ENCODE data around the gene GMPR2. TPM values are rescaled to one million over a fixed set of nuclear protein-coding genes. Genes with fewer than 3 reads are reported as not detected.

The GMPR2 gene
- total and polyA plus RNA-seq, 2 of the 4 experiments (the other 2 are of a cell fraction) = 63.7 to 92.5 TPM

GRCh38 chr14:24263848-24264247, 31.1 kb downstream of the GMPR2 start:
- peaks cover 11% of the 10 kb centered on the region; the same call in 1 of the 2 replicates for H3K9me1 ChIP-seq (ENCODE audit: insufficient read depth, low read length)
- no peak overlapping the region for H4K5ac ChIP-seq (ENCODE audit: low read depth, low read length)
- no peak overlapping the region for H3K4me2 ChIP-seq (ENCODE audit: low read depth, low read length)
- no CpG with 5 or more reads among the region's 6 CpGs for WGBS, 2 experiments (ENCODE audit: extremely low coverage in 2 of 2, insufficient read length in 1 of 2)
- DNase-seq (no peak), ATAC-seq (ENCODE audit: low read depth) (no peak)
- intact Hi-C loops (cut with micrococcal nuclease) (no loop called here), in situ Hi-C loops (cut with MboI; ENCODE audit: low sequenced_read_pairs) (no loop called here), dilution Hi-C loops (cut with HindIII; ENCODE audit: low sequenced_read_pairs, unreplicated experiment) (no loop called here)
- no peak overlapping the region for H3K4me3 ChIP-seq (ENCODE audit: insufficient read depth, low read depth, low read length)
- no peaks in the 10 kb centered on the region for H3K27me3 ChIP-seq (ENCODE audit: control insufficient read depth, insufficient read depth, low read length)
- H3K14ac ChIP-seq (replicated peaks; ENCODE audit: low read depth, low read length) = no peak overlapping the region
- CTCF ChIA-PET = no interaction called here
- no peak overlapping the region for H4K91ac ChIP-seq (ENCODE audit: insufficient read depth, low read depth, low read length)
- no TSS peak for BruUV-seq (replicated peaks)
- H3K18ac ChIP-seq (ENCODE audit: low read depth, low read length) = no peak overlapping the region
- H3K9me3 ChIP-seq (ENCODE audit: control insufficient read depth, insufficient read depth, low read length) = no peaks in the 10 kb centered on the region
- no peak overlapping the region for H3K4ac ChIP-seq (ENCODE audit: low read depth, low read length)
- H2BK15ac ChIP-seq (ENCODE audit: low read depth, low read length) = no peak overlapping the region
- peaks cover 0 to 2% of the 10 kb centered on the region in 2 experiments; a peak in 1 of 4 replicates for H3K79me1 ChIP-seq (ENCODE audit: low read depth in 1 of 2, low read length in 2 of 2)
- no peak overlapping the region for H2AK5ac ChIP-seq (ENCODE audit: low read depth, low read length)
- no peaks in the 10 kb centered on the region for H4K20me1 ChIP-seq (ENCODE audit: insufficient read depth, low read length)
- peaks cover 6% of the 10 kb centered on the region for H3K4me1 ChIP-seq (ENCODE audit: control insufficient read depth, insufficient read depth, low read length)
- H3K27ac ChIP-seq (ENCODE audit: insufficient read depth, low read length) = no peak overlapping the region
- H2BK120ac ChIP-seq (ENCODE audit: low read depth, low read length) = no peak overlapping the region
- H2BK20ac ChIP-seq (ENCODE audit: low read depth, low read length) = no peak overlapping the region
- no peak overlapping the region for H3K9ac ChIP-seq (ENCODE audit: low read depth, low read length)
- peak overlapping the region; percentile 17 for H2AFZ ChIP-seq (replicated peaks; ENCODE audit: low read length, poor library complexity)
- H4K8ac ChIP-seq (ENCODE audit: low read depth in 2 of 2, low read length in 2 of 2) = no peak overlapping the region
- H3K36me3 ChIP-seq (ENCODE audit: control insufficient read depth, insufficient read depth, low read length) = peaks cover 24% of the 10 kb centered on the region
- H3K23ac ChIP-seq (ENCODE audit: low read depth, low read length) = no peak overlapping the region
- TF ChIP-seq RCOR1 (IDR thresholded peaks at IDR 0.05; ENCODE audit: insufficient replicate concordance, low read length) (no peak), CHD1 (IDR thresholded peaks at IDR 0.05; ENCODE audit: low read depth, low read length) (no peak), RFX5 (IDR thresholded peaks at IDR 0.05; ENCODE audit: low read depth, low read length) (no peak), BHLHE40 (IDR thresholded peaks at IDR 0.05; ENCODE audit: low read depth, low read length) (no peak), MXI1 (IDR thresholded peaks at IDR 0.05; ENCODE audit: borderline replicate concordance, low read depth, low read length) (no peak), FOS (IDR thresholded peaks at IDR 0.05; ENCODE audit: low read depth, low read length) (no peak), CEBPB (IDR thresholded peaks at IDR 0.05; ENCODE audit: low read depth, low read length) (no peak), RAD21 (IDR thresholded peaks at IDR 0.05; ENCODE audit: low read length) (no peak), CTCF (conservative IDR thresholded peaks at IDR 0.05; ENCODE audit: low read depth, low read length) (no peak), MAFK (IDR thresholded peaks at IDR 0.05; ENCODE audit: low read depth, low read length) (no peak), USF2 (IDR thresholded peaks at IDR 0.05; ENCODE audit: low read depth, low read length) (no peak), MAZ (IDR thresholded peaks at IDR 0.05; ENCODE audit: borderline replicate concordance, low read depth, low read length) (no peak), SMC3 (IDR thresholded peaks at IDR 0.05; ENCODE audit: low read depth, low read length) (no peak), NFE2L2 (IDR thresholded peaks at IDR 0.05; ENCODE audit: low read depth, low read length) (no peak)
- no peak overlapping the region for H3K56ac ChIP-seq (ENCODE audit: extremely low read depth, insufficient read depth, low read length)
- H2AK9ac ChIP-seq (replicated peaks; ENCODE audit: low read depth, low read length, poor library complexity) = peak overlapping the region; percentile 55
- no peak overlapping the region for H2BK5ac ChIP-seq (ENCODE audit: low read depth, low read length, poor library complexity, severe bottlenecking)
- POLR2A ChIA-PET (ENCODE audit: unreplicated experiment) = no interaction called here

Measured in IMR-90 (cell line).